ENCODE data around the gene KLHDC8B.
A peak's percentile ranks its signal among the peaks of the same experiment; 100 is the strongest.

KLHDC8B gene

GRCh38 chr3:49163609-49164008 lies 7.8 kb upstream of the KLHDC8B start:
- peaks cover 10% of the 10 kb centered on the region for H3K79me2 ChIP-seq (ENCODE audit: insufficient read depth, low read length)
- no peak overlapping the region for H3K4me3 ChIP-seq (ENCODE audit: low read depth, low read length, poor library complexity, severe bottlenecking)
- H3K9ac ChIP-seq (ENCODE audit: low read length): no peak overlapping the region
- H3K9me2 ChIP-seq (ENCODE audit: low read depth, low read length): no peaks in the 10 kb centered on the region
- H3K27ac ChIP-seq (ENCODE audit: low read depth, low read length, poor library complexity, severe bottlenecking): no peak overlapping the region
- H4K20me1 ChIP-seq (ENCODE audit: insufficient read depth, low read length): no peaks in the 10 kb centered on the region
- peaks cover 22% of the 10 kb centered on the region for H3K4me1 ChIP-seq (ENCODE audit: insufficient read depth, low read length, severe bottlenecking)
- no peak overlapping the region for H2AFZ ChIP-seq (ENCODE audit: low read length)
- no peak overlapping the region for H3K4me2 ChIP-seq (ENCODE audit: low read length)
- H3K9me3 ChIP-seq (ENCODE audit: low read length): no peaks in the 10 kb centered on the region
- peaks cover 34% of the 10 kb centered on the region for H3K36me3 ChIP-seq (ENCODE audit: insufficient read depth, low read length)
- H3F3A ChIP-seq (ENCODE audit: insufficient read depth, low read length): no peaks in the 10 kb centered on the region
- TF ChIP-seq CTCF (IDR thresholded peaks at IDR 0.05; ENCODE audit: low read length) (no peak), EZH2 (IDR thresholded peaks at IDR 0.05; ENCODE audit: borderline replicate concordance, low read length) (no peak)
- no peaks in the 10 kb centered on the region for H3K27me3 ChIP-seq (ENCODE audit: insufficient read depth, low read length)

GRCh38 chr3:49164983-49165720 lies 6.2 kb upstream of the KLHDC8B start:
- H3F3A ChIP-seq (ENCODE audit: insufficient read depth, low read length): no peaks in the 10 kb centered on the region
- no peaks in the 10 kb centered on the region for H3K27me3 ChIP-seq (ENCODE audit: insufficient read depth, low read length)
- peak overlapping the region; percentile 95 for H3K4me3 ChIP-seq (ENCODE audit: low read depth, low read length, poor library complexity, severe bottlenecking)
- peaks cover 34% of the 10 kb centered on the region for H3K36me3 ChIP-seq (ENCODE audit: insufficient read depth, low read length)
- H3K9me2 ChIP-seq (ENCODE audit: low read depth, low read length): no peaks in the 10 kb centered on the region
- H2AFZ ChIP-seq (ENCODE audit: low read length): no peak overlapping the region
- H3K4me1 ChIP-seq (ENCODE audit: insufficient read depth, low read length, severe bottlenecking): peaks cover 22% of the 10 kb centered on the region
- peak overlapping the region; percentile 87 for H3K9ac ChIP-seq (ENCODE audit: low read length)
- H4K20me1 ChIP-seq (ENCODE audit: insufficient read depth, low read length): no peaks in the 10 kb centered on the region
- peak overlapping the region; percentile 90 for H3K4me2 ChIP-seq (ENCODE audit: low read length)
- H3K27ac ChIP-seq (ENCODE audit: low read depth, low read length, poor library complexity, severe bottlenecking): no peak overlapping the region
- H3K79me2 ChIP-seq (ENCODE audit: insufficient read depth, low read length): peaks cover 10% of the 10 kb centered on the region
- H3K9me3 ChIP-seq (ENCODE audit: low read length): no peaks in the 10 kb centered on the region
- TF ChIP-seq EZH2 (IDR thresholded peaks at IDR 0.05; ENCODE audit: borderline replicate concordance, low read length) (no peak), CTCF (IDR thresholded peaks at IDR 0.05; ENCODE audit: low read length) (no peak)

- Histone ChIP-seq H3K79me2 (ENCODE audit: insufficient read depth, low read length) (peaks cover 10% of the 10 kb centered on the region), H3K9me2 (ENCODE audit: low read depth, low read length) (no peaks in the 10 kb centered on the region), H3K4me2 (ENCODE audit: low read length) (peak within 1 kb of the TSS; percentile 94), H2AFZ (ENCODE audit: low read length) (peak within 1 kb of the TSS; percentile 68; the same call in 1 of the 2 replicates), H3K27ac (ENCODE audit: low read depth, low read length, poor library complexity, severe bottlenecking) (peak within 1 kb of the TSS; percentile 42), H3K36me3 (ENCODE audit: insufficient read depth, low read length) (peaks cover 34% of the 10 kb centered on the region), H3K9me3 (ENCODE audit: low read length) (no peaks in the 10 kb centered on the region), H3K27me3 (ENCODE audit: insufficient read depth, low read length) (no peaks in the 10 kb centered on the region), H3K4me3 (ENCODE audit: low read depth, low read length, poor library complexity, severe bottlenecking) (peak within 1 kb of the TSS; percentile 95), H3K4me1 (ENCODE audit: insufficient read depth, low read length, severe bottlenecking) (peaks cover 23% of the 10 kb centered on the region), H3F3A (ENCODE audit: insufficient read depth, low read length) (no peaks in the 10 kb centered on the region), H3K9ac (ENCODE audit: low read length) (peak within 1 kb of the TSS; percentile 87), H4K20me1 (ENCODE audit: insufficient read depth, low read length) (no peaks in the 10 kb centered on the region)
- TF ChIP-seq EZH2 (IDR thresholded peaks at IDR 0.05; ENCODE audit: borderline replicate concordance, low read length) (no peak), CTCF (IDR thresholded peaks at IDR 0.05; ENCODE audit: low read length) (no peak)
Observed at GRCh38 chr3:49165771-49166751, 5.3 kb upstream of the KLHDC8B start, which contains the start of gene CCDC71. Gene CCDC71 (minus strand): TSS chr3:49166331. CDS start chr3:49164208, 2,123 bp downstream.
